ACHN (cell line): Measurements from ENCODE around the gene PSMD1.
"Not testable (repeated sequence)": the region's sequence is repeated elsewhere in the genome, so short reads cannot be mapped to it uniquely, and the experiment has no call there.

Experiments used
- DNase-seq: peaks from one replicate; pipeline ENCODE4 v3.0.0-alpha.2; 2015
- in situ Hi-C: cut with HindIII; loops from 2 replicates; pipeline ENCODE4 v1.10.0; 2017; ENCODE audit warnings: low sequenced_read_pairs, low pct_ligation_motif_present, low pct_unique_long_range_greater_than_20kb

The PSMD1 gene

DNA sequence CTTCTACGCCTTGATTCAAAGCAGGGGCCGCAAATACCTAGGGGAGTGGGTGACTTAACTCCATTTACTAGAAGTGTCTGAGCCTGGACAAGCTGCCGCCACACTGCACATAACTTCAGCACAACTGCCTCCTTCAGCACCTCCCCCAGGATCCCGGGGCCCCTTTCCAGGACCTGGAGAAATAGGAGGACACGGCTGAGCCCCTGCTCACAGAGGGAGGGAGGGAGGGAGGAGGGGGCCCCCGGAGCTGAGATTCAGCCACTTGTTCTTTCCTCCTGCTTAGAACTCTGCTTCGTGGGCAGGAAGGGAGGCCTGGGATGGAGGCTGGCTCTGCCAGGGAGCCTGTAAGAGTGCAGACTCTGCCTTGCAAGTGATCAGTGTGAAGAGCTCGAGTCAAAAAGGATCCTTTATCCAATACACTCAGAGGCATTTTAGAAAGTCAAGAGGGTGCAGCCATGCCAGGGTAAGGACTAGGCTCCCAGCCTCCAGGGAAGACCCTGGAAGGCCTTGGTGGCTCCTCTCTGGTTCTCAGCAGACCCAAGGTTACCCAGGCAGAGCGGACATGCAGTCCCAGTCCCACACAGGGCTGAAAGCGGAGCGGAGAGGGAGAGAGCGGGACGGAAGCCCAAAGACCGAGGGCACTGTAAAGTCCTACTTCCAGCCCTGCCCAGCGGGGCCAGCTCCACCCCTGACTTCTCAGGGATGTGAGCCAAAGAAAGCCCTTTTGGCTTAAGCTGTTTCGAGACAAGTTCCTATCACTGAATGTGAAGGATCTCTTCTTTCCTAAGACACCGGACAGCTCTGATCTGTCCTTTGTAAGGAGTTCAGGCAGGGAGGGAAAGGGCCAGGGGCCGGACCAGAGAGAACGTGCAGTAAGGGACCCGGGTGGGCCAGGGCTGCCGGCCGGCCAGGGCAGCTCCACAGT, 133.2 kb downstream of the PSMD1 start:
- in situ Hi-C loops, result no loop called here
- no peak for DNase-seq

DNA sequence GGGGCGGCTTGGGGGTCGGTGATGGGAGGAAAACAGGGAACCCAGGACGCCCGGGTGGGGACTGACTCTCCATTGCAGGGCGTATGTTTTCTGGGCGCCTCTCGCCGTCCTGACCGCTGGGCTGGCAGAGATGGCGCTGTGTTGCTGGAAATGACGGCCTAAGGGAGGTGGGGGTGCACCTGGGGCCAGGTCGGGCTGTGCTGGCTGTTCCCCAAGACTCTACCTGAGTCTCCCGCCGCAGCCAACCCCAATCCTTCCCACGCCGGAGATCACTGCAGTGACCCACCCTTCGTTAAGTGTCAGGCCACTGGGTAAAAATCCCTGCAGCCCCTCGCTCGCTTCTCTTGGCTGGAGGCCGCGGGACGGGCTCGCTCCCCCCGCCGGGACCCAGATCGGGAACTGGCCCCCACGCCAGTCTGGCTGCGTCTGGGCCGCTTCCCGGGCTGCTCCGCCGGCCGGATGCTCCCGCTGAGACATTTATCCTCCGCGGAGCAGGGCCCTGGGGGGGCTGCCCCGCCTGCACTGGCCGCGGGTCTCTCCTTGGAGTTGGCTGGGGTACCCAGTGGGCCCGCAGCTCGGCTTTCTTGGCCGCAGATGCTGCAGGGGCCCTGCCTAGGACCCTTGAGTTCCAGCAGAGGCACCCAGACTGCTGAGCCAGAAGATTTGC, 134.0 kb downstream of the PSMD1 start:
- DNase-seq, result no peak
- in situ Hi-C loops, result no loop called here

DNA sequence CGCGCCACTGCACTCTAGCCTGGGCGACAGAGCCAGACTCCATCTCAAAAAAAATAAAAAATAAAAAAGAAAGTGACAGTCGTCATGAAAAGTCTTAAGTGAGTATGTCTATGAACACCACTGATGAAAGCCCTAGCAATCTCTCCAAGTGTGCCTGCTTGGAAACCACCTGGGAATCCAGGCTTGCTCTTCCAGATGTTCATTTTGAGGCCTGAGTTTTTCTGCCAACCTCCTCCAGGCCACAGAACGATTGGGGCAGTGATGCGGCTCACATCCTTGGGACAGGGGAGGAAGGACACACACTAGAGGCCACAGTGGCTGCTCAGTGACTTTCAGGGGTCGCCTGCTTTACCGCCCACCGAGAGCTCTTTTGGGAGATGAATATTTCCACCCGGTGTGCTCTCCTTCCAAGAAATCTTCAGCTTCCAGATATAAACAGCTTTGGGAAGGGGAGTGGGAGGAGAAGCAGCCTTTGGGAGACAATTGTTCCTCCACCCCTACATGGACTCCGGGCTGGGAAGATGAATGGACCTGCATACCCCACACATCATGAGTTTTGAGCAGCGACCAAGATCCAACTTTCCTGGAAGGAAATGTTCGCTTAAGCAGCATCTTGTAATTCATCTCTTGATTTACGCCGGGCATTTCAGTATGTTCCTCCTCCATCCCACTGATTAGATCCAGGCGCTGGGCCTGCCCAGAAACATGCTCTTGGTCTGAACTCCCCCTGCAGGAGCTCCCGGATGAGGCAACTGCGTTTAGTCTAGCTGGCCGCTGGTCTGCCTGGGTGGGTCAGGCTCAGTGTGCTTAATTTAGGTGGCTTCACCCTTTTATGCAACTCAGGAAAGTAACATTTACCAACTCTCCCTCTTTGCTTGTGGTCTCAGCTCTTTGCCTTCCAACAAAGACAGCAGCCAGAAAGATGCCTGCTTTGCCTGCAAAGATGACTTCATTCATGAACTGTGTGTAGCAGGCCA, 135.5 kb downstream of the PSMD1 start:
- DNase-seq, result peak; percentile 51
- in situ Hi-C loops, result no loop called here

DNA sequence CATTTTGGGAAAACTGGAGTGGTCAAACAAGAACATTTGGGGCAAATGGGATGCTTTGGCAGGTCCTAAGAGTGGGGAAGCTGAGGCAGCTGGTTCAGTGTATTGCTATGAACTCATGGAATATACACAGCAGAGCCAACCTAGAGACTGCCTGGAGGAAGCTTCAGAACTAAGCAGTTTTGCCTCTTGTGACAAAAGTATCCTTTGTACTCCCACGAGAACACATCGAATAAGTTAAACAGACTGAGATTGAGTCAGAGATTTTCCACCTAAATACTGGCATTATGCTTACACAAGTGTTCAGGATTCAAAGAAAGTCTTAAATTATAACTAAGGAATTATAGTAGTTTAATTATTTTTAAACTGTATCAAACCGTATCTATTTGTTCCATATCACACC, 136.5 kb downstream of the PSMD1 start:
- in situ Hi-C loops, result no loop called here
- DNase-seq, result no peak

DNA sequence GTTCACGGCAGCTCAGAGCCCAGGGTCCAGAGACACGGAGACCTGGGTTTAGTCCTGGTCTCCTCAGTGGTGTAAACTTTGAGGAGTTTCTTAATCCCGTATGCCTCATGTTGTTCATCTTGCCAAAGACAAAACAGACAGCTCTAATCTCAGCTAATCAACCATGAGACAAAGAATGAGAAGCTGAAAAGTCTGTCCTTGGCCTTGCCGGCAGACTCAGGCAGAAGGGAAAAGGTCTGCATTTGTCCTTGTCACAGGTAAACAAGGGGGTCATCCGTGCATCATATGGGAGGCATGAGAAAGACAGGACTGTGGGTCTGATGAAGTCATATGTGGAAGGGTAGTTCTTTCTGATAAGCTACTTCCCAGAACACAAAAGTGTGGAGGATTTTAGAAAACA, 139.9 kb downstream of the PSMD1 start:
- DNase-seq, result no peak
- in situ Hi-C loops, result no loop called here

DNA sequence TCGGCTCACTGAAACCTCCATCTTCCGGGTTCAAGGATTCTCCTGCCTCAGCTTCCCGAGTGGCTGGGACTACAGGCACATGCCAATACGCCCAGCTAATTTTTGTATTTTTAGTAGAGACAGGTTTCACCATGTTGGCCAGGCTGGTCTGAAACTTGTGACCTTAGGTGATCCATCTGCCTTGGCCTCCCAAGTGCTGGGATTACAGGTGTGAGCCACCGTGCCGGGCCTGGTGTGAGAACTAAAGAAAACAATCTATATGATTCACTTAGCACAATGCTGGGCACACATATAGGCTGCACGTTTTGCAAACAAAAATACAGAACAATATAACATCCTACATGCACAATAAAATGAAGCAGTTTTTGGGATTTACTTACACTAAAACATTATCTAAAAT, 140.5 kb downstream of the PSMD1 start:
- DNase-seq, in situ Hi-C loops: not testable (repeated sequence)

DNA sequence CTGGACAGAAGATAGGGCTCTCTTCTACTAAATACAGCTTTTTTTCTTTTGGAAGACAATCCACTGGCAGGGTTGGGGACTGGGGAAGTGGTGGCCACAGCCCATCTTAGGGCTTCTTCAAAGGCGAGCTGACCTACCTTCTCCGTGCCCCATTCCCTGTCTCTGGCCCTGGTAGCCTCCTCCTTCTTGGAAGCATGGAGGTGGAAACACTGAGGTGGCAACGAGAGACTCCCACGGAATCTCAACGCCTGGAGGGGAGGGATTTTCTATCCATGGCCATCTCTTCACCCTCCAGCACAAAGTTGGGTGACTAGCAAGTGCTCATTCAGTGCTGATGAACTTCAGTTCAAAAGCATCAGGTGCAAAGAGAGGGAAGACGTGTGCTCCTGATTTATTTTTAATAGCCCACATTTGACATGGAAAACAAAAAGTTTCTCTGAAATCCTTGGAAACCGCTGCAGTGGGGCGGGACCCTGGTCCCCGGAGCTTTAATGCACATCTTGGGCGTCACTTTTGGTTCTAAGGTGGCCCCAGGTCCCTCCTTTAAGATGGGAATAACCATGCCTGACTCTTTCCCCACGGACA, 141.1 kb downstream of the PSMD1 start:
- peak; percentile 21 for DNase-seq
- in situ Hi-C loops, result no loop called here

DNA sequence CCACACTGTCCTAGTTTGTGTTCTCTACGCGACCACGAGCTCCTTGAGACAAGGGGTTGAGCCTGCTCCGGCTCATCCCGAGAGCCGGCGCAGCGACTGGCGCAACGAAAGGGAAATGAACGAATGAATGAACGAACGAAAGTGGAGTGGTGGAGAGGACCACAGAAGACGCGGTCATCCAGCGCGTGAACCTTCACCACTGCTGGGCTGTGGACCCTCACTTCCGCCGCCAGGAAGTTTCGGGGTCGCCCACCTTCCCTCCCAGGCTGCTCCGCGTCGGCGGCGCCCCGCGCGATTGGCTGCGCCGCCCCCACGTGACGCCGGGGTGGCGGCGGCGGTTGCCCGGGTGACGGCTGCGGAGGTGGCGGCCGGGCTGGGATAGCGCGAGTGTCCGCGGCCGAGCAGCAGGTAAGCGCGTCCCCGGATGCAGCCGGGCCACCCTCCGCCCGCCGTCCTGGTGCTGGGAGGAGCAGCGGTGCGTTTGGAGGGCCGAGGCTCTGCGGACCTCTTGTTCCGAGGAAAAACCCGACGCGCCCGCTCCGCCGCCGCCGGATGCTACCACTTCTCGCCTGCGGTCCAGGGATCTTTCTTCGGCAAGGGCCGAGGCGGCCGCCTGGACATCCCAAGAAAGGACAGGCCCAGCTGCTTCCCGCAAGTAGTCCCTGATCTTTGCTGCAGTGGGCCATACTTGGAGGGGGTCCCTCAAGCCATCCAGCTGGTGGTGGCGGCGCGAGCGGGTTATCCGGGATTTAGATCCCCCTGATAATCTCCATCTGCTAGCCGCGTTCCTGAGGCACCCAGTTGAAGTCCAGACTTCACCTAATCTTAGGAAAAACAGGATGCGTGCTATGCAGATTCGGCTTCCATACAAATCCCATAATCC, 141.9 kb downstream of the PSMD1 start, which contains the start of gene ARMC9:
Gene ARMC9, plus strand, starts transcription at position 341 of the 883 bp plus-strand sequence. CDS start 7,608 bp downstream, outside the sequence.
- peak; percentile 77 for DNase-seq
- in situ Hi-C loops, result no loop called here

DNA sequence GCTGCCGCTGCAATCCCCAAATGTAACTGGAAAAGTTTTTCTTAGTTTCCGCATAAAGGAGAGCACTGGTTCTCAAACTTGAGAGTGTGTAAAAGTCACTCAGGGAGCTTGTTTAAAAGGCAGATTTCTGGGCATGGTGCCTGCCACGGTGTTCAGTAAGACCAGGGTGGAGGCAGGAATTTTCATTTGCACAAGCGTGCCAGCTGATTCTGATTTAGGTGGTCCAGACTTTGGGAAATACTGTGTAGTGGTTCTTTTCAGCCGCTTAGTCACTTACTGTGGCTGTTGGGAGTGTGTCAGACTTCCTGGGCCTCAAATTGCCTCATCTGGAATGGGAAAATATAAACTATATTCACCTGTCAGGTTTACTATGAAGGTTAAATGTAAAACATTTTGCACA, 142.6 kb downstream of the PSMD1 start:
- in situ Hi-C loops, result no loop called here
- peak; percentile 21 for DNase-seq

DNA sequence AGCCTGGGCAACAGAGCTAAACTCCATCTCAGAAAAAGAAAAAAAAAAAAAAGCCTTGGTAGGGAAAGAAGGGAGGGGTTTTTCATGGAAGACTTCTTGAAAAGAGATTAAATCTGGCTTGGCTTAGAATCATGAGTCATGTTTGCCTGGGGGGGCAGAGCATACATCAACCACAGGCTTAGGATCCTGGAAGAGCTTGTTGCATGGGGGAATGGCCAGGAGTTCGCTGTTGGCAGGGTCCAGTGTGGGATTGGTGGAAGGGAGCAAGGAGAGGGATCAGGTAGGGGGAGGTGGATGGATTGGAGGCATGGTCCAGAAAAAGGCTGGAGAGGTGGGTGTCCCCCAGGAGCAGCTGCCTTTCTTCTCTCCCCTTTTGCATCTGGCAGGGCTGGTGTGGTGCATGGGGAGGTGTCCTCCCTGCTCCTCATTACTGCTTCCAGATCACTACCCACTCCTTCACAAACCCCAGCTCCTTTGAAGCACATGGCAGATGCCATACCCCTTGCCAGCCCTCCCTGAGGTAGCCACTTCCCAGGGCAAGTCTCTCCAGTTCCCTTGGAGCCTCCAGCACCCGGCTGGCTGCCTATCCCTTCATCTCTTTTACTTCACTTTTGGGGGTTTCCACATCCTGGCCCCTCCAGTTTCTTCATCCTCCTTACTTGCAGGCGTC, 144.3 kb downstream of the PSMD1 start:
- in situ Hi-C loops, result loop anchor here (25.0 kb wide), 1 partner anchor 211 kb away; no protein-coding TSS in a partner anchor
- no peak for DNase-seq

DNA sequence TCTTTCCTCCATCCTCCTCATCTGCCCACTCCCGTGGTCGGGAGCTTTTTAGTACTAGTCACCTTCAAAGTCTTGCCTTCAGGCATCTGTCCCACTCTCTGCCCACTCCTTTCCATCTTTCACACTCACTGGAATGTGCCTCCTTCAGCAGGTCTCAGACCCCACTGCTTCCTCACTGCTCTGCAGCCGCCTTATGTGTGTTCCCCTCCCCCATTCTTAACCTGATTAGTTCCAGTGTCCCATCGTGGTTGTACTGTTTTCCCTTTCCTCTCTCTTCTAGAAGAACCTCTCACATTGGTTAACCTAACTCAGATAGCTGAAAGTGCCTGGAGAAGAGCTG, 144.8 kb downstream of the PSMD1 start:
- in situ Hi-C loops, result loop anchor here (25.0 kb wide), 1 partner anchor 211 kb away; no protein-coding TSS in a partner anchor
- DNase-seq, result no peak

DNA sequence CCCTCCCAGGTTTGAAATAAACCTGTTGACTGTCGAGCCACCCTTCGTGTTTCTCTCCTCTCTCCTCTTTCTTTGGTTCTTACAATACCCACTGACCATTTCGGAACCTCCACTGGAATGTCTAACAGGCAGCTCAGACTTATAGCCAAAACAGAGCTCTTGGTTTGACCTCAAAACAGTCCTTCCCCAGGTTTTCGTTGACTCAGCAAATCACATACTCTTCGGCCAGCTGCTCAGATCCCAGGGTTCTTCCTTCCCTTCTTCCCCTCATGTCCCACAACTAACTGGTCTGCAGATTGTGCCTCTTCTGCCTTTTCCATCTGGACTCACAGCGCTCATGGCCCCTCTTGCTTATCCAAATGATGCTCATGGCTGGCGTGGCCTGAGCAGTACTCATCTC, 146.4 kb downstream of the PSMD1 start:
- in situ Hi-C loops, result loop anchor here (25.0 kb wide), 1 partner anchor 209 kb away; no protein-coding TSS in a partner anchor
- DNase-seq, result no peak

DNA sequence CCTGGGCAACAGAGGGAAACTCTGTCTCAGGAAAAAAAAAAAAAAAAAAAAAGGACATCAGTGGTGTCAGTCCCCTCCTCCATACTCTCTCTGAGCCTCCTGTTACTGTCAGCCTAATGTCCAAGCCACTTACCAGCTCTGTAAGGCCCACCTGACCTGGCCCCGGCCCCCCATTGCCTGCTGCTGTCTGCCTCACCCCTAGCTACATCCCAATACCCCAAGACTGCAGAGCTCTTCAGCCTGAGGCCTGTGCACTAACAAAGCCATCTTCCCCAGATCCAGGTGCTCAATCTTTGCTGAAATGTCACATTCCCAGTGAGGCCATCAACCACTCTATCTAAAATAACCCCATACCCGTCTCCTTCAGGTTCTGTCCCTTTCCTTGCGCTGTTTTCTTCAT, 147.5 kb downstream of the PSMD1 start:
- in situ Hi-C loops, result loop anchor here (25.0 kb wide), 1 partner anchor 208 kb away; no protein-coding TSS in a partner anchor
- no peak for DNase-seq

DNA sequence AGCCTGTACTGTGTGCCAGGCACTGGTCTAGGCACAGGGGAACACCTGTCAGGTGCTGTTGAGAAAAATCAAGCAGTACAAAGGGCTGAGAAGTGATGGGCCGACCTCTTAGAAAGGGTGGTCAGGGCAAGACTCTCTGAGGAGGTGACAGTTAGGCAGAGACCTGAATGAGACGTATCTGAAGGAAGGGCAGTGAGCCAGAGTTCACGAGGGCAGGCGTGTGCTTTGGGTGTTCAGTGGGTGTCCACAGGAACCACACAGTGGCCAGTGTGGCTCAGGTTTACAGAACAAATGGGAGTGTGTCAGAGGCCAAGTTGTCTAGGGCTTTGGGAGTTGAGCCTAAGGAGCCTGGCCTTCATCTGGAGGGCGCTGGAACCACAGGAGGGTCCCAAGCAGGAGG, 147.9 kb downstream of the PSMD1 start:
- in situ Hi-C loops, result loop anchor here (25.0 kb wide), 1 partner anchor 208 kb away; no protein-coding TSS in a partner anchor
- no peak for DNase-seq

DNA sequence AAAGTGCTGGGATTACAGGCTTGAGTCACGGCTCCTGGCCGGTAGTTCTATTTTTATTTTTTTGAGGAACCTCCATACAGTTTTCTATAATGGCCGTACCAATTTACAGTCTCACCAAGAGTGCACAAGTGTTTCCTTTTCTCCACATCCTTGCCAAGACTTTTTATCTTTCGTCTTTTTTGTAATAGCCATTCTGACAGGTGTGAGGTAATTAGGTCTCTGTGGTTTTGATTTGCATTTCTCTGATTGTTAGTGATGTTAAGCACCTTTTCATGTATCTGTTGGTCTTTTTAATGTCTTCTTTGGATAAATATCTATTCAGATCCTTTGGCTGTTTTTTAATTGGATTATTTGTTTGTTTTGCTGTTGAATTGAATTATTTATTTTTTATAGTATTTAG, 151.1 kb downstream of the PSMD1 start:
- no peak for DNase-seq
- in situ Hi-C loops, result loop anchor here (25.0 kb wide), 1 partner anchor 205 kb away; no protein-coding TSS in a partner anchor

DNA sequence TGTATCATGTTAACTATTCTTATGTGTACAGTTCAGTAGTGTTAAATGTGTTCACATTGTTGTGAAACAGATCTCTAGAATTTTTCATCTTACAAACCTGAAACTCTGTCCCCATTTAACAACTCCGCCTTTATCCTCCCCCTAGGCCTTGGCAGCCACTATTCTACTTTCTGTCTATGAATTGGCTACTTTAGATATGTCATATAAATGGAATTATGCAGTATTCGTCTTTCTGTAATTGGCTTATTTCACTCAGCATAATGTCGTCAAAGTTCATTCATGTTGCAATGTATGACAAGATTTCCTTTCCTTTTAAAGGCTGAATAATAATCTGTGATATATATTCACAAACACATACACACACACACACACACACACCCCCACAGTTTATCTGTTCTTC, 154.1 kb downstream of the PSMD1 start:
- no peak for DNase-seq
- in situ Hi-C loops, result loop anchor here (25.0 kb wide), 1 partner anchor 202 kb away; no protein-coding TSS in a partner anchor

DNA sequence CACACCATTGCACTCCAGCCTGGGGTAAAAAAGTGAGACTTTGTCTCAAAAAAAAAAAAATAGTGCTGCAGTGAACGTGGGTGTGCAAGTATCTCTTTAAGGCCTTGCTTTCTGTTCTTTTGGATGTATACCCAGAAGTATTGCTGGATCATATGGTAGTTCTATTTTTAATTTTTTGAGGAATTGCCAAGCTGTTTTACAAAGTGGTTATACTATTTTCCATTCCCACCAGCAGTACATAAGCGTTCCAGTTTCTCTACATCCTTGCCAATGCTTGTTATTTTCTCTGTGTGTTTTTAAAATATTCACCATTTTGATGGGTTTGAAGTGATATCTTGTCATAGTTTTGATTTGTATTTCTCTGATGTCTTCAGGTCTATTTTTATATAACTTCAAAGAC, 154.8 kb downstream of the PSMD1 start:
- in situ Hi-C loops, result loop anchor here (25.0 kb wide), 1 partner anchor 201 kb away; no protein-coding TSS in a partner anchor
- no peak for DNase-seq
